ENCODE measurements around the gene ITGB1BP1. TPM values are rescaled to one million over a fixed set of nuclear protein-coding genes. Genes with fewer than 3 reads are reported as not detected.

Gene ITGB1BP1
- total RNA-seq, 1 experiment from 2014 or later, result 93.1 TPM

DNA sequence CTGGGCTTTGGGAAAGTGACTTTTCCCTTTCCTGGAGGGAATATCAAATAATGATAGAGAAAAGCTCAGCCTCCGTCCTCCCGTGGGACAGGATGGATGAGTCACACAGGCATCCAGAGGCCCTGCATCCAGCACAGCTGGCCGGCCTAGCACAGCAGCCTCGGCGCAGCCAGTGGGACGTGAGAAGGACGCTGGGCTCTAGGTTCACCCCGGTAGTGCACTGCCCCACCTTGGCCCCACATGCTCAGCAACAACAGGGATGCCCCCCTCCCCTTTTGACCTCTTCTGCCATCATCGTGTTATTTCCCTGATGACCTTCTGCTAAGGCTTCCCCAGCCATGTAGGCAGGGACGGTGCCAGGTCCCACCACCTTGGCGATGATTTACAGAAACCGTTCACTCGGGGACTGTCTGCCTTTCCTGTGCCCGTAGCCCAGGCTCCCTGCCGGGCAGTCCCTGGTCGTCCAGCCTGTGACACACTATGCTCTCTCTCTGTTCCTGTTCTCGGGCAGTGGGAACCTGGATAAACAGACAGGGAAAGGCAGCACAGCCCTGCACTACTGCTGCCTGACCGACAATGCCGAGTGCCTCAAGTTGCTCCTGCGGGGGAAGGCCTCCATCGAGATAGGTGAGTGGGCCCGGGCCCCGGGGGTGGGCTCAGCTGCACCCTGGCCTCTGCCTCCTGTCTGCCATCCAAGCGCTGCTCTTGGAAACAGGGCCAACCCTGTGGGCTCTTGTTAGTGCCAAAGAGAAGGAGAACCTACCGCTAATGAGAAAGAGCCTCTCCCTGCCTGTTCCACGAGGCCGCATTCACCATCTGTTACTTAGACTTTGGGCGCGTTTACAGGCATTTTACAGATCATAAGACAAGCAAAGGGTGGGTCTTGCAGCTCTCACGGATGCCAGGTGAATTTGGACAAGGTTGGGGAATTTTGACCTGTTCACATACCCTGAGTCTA is 44.6 kb downstream of the ITGB1BP1 start:
- intact Hi-C loops (cut with micrococcal nuclease; ENCODE audit: unreplicated experiment), result no loop called here
- Mint-ChIP-seq H3K9me3 (ENCODE audit: low read depth, unreplicated experiment) (no peaks in the 10 kb centered on the region), H3K4me1 (ENCODE audit: low read depth, unreplicated experiment) (peaks cover 12% of the 10 kb centered on the region), H3K4me3 (ENCODE audit: low read depth, unreplicated experiment) (no peak overlapping the region), H3K36me3 (ENCODE audit: insufficient read depth, unreplicated experiment) (peaks cover 59% of the 10 kb centered on the region), H3K27me3 (ENCODE audit: unreplicated experiment) (no peaks in the 10 kb centered on the region), H3K27ac (ENCODE audit: unreplicated experiment) (no peak overlapping the region)
- TF ChIP-seq, protein P1, sequence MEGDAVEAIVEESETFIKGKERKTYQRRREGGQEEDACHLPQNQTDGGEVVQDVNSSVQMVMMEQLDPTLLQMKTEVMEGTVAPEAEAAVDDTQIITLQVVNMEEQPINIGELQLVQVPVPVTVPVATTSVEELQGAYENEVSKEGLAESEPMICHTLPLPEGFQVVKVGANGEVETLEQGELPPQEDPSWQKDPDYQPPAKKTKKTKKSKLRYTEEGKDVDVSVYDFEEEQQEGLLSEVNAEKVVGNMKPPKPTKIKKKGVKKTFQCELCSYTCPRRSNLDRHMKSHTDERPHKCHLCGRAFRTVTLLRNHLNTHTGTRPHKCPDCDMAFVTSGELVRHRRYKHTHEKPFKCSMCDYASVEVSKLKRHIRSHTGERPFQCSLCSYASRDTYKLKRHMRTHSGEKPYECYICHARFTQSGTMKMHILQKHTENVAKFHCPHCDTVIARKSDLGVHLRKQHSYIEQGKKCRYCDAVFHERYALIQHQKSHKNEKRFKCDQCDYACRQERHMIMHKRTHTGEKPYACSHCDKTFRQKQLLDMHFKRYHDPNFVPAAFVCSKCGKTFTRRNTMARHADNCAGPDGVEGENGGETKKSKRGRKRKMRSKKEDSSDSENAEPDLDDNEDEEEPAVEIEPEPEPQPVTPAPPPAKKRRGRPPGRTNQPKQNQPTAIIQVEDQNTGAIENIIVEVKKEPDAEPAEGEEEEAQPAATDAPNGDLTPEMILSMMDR (IDR thresholded peaks at IDR 0.05; ENCODE audit: unreplicated experiment), result no peak
- CTCF ChIA-PET, result no interaction called here
- no TSS peak for BruUV-seq (replicated peaks)
- DNase-seq, result no peak

DNA sequence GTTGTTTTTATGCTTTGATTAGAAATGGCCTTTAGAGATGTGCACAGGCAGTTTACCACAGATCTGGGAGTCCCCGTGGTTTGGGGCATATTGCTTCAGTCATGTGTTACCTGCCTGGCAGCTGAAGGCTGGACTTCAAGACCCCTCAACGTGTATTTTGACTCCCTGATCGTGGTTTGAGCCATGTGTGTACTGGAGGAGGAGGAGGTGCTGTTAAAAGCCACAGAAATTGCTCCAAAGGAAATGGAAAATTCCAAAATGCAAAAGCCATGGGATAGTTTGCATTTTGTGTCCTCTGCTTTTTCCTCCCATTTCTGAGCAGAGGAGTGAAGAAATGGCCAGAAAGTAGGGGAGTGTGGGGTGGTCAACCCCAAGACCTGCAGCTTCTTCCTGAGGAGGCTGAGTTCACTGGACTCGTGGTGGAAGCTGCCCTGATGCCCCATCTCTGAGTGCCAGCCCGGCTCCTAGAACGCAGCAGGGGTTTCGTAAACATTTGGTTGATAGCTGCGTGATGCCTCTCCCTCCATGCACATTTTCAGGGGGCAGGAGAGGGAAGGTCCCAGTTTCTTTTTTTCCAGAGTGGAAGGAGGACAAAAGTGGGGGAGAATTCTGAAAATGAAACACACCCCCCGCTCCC is 45.7 kb downstream of the ITGB1BP1 start:
- peaks cover 12% of the 10 kb centered on the region for H3K4me1 Mint-ChIP-seq (ENCODE audit: low read depth, unreplicated experiment)
- no peaks in the 10 kb centered on the region for H3K27me3 Mint-ChIP-seq (ENCODE audit: unreplicated experiment)
- H3K27ac Mint-ChIP-seq (ENCODE audit: unreplicated experiment), result no peak overlapping the region
- intact Hi-C loops (cut with micrococcal nuclease; ENCODE audit: unreplicated experiment), result no loop called here
- DNase-seq, result no peak
- no peak overlapping the region for H3K4me3 Mint-ChIP-seq (ENCODE audit: low read depth, unreplicated experiment)
- CTCF ChIA-PET, result no interaction called here
- BruUV-seq (replicated peaks), result no TSS peak
- TF ChIP-seq, protein P1 (IDR thresholded peaks at IDR 0.05; ENCODE audit: unreplicated experiment), result no peak
- peaks cover 59% of the 10 kb centered on the region for H3K36me3 Mint-ChIP-seq (ENCODE audit: insufficient read depth, unreplicated experiment)
- H3K9me3 Mint-ChIP-seq (ENCODE audit: low read depth, unreplicated experiment), result no peaks in the 10 kb centered on the region

DNA sequence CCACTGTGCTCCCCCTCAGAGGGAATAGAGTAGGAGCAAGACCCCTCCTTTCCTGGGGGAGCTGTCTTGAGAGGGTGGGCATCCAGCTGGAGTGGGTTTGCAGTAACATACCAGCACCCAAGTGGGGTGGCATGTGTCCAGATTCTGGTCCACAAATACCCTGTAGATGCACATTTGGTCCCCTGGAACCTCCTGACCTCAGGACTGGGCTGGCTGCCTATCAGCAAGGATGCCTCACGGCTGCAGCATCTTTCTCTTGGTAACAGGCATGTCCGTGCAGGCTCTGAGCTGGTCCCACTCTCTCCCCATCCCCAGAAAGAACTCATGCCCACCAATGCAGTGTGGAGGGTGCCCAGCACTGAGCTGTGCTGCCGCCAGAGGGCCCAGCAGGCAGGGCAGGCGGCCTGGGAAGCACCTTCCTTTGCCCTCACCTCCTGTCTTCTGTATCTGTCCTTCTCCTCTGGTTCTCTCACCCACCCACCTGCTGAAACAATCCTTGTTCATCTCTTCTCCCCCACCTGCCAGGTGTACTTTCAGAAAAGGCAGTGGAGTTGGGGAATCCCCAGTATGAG is 47.4 kb downstream of the ITGB1BP1 start:
- no peaks in the 10 kb centered on the region for H3K9me3 Mint-ChIP-seq (ENCODE audit: low read depth, unreplicated experiment)
- H3K36me3 Mint-ChIP-seq (ENCODE audit: insufficient read depth, unreplicated experiment), result peaks cover 57% of the 10 kb centered on the region
- no peaks in the 10 kb centered on the region for H3K27me3 Mint-ChIP-seq (ENCODE audit: unreplicated experiment)
- CTCF ChIA-PET, result interaction anchor here (0.9 kb wide), 1 partner anchor 196 kb away, joined by 3 read pairs; no protein-coding TSS in a partner anchor
- intact Hi-C loops (cut with micrococcal nuclease; ENCODE audit: unreplicated experiment), result no loop called here
- TF ChIP-seq, protein P1 (IDR thresholded peaks at IDR 0.05; ENCODE audit: unreplicated experiment), result no peak
- H3K27ac Mint-ChIP-seq (ENCODE audit: unreplicated experiment), result no peak overlapping the region
- BruUV-seq (replicated peaks), result no TSS peak
- H3K4me3 Mint-ChIP-seq (ENCODE audit: low read depth, unreplicated experiment), result no peak overlapping the region
- DNase-seq, result no peak
- H3K4me1 Mint-ChIP-seq (ENCODE audit: low read depth, unreplicated experiment), result peaks cover 5% of the 10 kb centered on the region

DNA sequence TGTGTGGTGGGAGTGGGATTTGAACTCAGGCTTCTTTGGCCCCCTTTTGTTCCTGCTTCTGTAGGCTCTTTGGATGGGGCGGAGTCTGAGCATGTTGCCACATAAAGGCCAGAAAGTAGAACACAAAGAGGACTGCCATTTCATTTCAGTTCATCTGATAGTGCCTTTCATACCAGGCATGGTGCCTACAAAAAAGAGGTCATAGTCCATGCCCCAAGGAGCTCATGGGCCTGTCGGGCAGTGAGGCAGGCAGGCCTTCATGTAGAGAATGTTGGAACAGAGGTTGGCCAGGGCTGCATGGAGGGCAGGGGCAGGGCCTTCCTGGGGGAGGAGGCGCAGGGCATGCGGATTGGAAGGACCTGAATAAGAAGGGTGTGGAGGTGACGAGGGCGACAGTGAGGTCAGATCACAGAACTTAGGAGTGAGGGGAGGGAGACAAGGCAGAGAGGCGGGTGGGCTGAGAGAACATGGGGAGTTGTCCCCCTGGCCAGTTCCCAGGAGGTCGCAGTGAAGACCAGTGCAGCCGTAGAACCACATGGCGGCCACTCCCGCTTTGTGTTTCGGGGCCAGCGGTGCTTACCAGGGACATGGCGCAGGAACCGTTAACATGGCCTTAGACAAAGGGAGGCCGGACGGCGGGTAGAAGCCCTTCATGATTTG is 49.1 kb downstream of the ITGB1BP1 start:
- H3K27me3 Mint-ChIP-seq (ENCODE audit: unreplicated experiment), result no peaks in the 10 kb centered on the region
- H3K9me3 Mint-ChIP-seq (ENCODE audit: low read depth, unreplicated experiment), result no peaks in the 10 kb centered on the region
- H3K4me1 Mint-ChIP-seq (ENCODE audit: low read depth, unreplicated experiment), result no peaks in the 10 kb centered on the region
- CTCF ChIA-PET, result interaction anchor here (0.6 kb wide), 1 partner anchor 120 kb away, joined by 6 read pairs; no protein-coding TSS in a partner anchor
- no TSS peak for BruUV-seq (replicated peaks)
- intact Hi-C loops (cut with micrococcal nuclease; ENCODE audit: unreplicated experiment), result no loop called here
- peaks cover 64% of the 10 kb centered on the region for H3K36me3 Mint-ChIP-seq (ENCODE audit: insufficient read depth, unreplicated experiment)
- H3K27ac Mint-ChIP-seq (ENCODE audit: unreplicated experiment), result no peak overlapping the region
- H3K4me3 Mint-ChIP-seq (ENCODE audit: low read depth, unreplicated experiment), result no peak overlapping the region
- TF ChIP-seq, protein P1 (IDR thresholded peaks at IDR 0.05; ENCODE audit: unreplicated experiment), result no peak
- no peak for DNase-seq
